Fibroblast of villous mesenchyme (primary cell): ENCODE data around the gene DGKG. TPM values are rescaled to one million over a fixed set of nuclear protein-coding genes. Genes with fewer than 3 reads are reported as not detected.

Experiments used
- DNase-seq: peaks from one replicate; pipeline ENCODE4 v3.0.0-alpha.2; 2010; ENCODE audit warnings: low read depth
- H3K4me3 ChIP-seq: 2 replicates; pipeline ENCODE4 v1.5.1; 2011; ENCODE audit warnings: low read depth, mild to moderate bottlenecking, low read length
- total RNA-seq: library from RNA; depleted of rRNA; stranded (reverse); fragments of >200 nt; gene quantifications from 2 replicates; pipeline ENCODE4 v1.2.3, GENCODE V29; 2012
- TF ChIP-seq, protein P1 (sequence below): IDR thresholded peaks from 2 replicates; pipeline ENCODE4 v1.5.1; 2012; ENCODE audit warnings: low read depth, mild to moderate bottlenecking, low read length; ENCODE audit not compliant: insufficient read depth

The DGKG gene
- total RNA-seq, 1 donor, result under 0.01 TPM

DNA sequence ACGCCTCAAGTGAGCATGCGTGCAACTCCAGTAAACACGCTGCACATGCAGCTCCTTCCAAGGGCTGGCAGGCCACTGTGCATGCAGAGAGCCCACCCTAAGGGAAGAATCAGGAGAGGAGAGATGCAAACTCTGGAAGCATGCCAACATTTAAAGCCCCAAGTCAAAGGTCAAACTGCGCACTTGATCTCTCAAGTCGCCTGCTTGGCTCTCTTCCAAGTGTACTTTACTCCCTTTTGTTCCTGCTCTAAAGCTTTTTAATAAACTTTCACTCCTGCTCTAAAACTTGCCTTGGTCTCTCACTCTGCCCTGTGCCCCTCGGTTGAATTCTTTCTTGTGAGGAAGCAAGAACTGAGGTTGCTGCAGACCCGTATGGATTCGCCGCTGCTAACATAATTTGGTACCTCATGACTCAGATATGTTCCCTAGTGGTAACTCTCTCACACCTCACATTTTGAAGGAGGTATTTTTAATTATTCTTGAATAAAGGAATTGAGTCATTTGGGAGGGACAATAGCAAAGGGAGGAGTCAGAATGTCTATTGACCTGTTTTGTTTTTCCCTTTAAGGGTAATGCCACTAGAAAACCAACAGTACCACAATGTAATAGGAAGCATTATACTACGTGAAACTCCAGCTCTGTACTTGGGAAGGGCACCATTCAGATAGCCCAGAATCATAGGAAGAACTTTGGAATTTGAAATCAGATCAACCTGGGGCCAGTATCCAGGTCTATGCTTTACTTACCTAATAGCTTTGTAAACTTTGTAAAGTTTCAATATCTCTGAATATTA, 19.6 kb upstream of the DGKG start:
- DNase-seq, result no peak
- no peak overlapping the region for H3K4me3 ChIP-seq
- TF ChIP-seq, protein P1, sequence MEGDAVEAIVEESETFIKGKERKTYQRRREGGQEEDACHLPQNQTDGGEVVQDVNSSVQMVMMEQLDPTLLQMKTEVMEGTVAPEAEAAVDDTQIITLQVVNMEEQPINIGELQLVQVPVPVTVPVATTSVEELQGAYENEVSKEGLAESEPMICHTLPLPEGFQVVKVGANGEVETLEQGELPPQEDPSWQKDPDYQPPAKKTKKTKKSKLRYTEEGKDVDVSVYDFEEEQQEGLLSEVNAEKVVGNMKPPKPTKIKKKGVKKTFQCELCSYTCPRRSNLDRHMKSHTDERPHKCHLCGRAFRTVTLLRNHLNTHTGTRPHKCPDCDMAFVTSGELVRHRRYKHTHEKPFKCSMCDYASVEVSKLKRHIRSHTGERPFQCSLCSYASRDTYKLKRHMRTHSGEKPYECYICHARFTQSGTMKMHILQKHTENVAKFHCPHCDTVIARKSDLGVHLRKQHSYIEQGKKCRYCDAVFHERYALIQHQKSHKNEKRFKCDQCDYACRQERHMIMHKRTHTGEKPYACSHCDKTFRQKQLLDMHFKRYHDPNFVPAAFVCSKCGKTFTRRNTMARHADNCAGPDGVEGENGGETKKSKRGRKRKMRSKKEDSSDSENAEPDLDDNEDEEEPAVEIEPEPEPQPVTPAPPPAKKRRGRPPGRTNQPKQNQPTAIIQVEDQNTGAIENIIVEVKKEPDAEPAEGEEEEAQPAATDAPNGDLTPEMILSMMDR, result no peak

DNA sequence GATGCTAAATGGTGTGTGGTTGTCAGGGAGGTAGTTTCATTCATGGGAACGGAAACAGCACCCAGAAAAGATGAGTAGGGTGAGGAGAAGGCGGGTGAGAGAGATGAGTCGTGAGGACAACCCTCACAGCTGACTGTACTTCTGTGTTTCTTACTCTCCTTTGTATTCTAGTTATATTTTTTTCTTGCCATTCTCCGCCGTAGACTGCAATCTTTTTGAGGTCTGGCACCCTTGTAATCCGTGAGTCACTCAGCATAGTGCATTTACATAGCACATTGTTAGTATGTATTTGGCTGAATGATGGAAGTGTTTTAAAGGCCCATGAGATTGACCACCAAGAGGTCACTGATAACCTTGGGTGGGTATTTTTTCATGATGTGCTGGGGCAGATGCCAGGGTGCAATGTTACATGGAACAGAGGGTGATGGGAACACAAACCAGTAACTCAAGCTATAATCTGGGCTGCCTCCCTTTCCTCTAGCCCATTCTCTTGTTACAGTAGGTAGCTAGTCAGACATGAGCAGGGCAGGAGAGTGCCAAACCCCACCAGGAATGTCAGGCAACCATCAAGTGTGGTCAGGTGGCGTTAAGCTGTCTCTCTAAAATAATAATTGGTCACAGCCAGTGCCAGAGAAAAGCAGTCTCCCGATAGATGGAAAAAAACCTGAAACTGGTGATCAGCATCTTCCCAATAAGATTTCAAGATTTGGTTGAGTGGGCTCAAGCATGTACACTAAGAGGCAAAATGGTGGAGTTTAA, 18.8 kb upstream of the DGKG start:
- TF ChIP-seq, protein P1, result no peak
- no peak for DNase-seq
- H3K4me3 ChIP-seq, result no peak overlapping the region

DNA sequence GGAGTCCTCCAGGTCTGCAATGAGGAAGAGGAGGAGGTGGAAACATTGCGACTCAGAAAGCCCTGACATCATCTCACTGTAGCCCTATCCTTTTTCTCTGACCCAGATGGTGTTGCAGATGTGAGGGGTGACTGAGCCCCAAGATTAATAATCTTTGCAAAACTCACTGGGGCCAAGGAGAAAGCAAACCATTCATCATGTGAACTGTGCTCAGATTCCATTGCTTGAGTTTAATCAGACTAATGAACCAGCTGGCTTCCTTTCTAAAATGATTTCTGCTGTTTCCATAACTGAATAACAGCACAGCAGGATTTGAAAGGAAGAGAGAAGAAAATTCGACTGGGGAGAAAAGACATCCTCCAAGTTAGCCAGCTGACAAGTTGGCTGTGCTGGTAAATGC, 13.4 kb upstream of the DGKG start:
- H3K4me3 ChIP-seq, result no peak overlapping the region
- DNase-seq, result no peak
- TF ChIP-seq, protein P1, result no peak

DNA sequence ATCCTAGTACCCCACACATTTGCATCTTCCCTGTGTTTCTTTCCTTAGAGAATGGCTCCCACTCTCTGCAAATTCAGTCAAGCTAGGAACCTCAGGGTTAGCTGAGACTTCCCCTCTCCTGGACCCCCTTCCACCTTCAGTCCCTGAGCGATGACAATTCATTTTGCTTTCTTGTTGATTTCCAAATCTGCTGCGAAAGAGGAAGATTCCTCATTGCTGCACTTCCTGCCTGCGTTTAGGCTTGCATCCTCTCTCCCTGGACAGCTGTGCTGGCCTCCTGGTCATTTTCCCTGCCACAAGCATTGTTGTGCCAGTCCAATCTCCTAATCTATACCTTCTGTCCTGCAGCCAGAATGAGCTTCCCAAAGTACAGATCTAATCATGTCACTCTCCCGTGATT, 12.3 kb upstream of the DGKG start:
- no peak for DNase-seq
- no peak overlapping the region for H3K4me3 ChIP-seq
- TF ChIP-seq, protein P1, result no peak

DNA sequence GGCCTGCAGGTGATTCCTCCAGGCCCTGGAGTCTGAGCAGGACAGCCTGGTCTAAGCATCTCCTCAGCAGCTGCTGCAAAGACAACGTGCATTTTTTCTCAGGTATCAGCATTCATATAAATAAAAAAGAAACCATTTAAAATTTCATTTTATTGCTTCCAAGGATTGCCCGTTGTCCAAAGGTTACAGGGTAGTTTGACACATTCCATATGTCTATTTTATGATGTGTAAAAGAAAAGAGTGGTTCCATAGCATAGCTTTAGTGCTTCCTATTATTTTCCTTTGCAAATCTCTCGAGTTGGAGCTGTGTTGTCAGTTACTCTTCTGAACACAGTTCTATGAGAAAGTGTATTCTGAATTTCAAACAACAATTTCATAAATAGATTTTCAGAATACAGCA, 7.2 kb upstream of the DGKG start:
- no peak for DNase-seq
- H3K4me3 ChIP-seq, result no peak overlapping the region
- TF ChIP-seq, protein P1, result no peak

DNA sequence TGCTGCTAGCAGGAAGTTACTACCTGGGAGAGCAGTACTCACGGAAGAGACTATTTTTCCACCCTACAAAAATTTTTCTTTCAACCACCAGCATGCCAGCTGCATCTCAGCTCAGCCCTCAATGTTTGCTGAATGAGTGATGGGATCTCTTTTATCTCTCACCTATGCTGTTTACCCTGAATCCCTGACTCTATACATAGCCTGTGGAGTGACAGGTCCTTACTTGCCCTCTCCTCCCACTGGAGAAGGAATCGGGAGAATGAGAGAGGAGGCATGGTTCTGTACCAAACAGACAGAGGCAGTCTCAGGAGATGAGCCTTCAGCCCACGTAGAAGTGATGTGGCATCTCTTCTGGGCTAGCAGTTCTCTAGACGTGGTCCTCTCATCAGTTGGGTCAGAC, 6.7 kb upstream of the DGKG start:
- TF ChIP-seq, protein P1, result no peak
- no peak overlapping the region for H3K4me3 ChIP-seq
- no peak for DNase-seq
